SU-DHL-6 (cell line): ENCODE measurements around the gene EZH1.

ENCODE experiments used
- H2AFZ ChIP-seq: fragments of 200-600 bp; sonication (generic); 2 replicates; pipeline ENCODE4 v1.6.1; 2014; ENCODE audit warnings: low read depth, mild to moderate bottlenecking, moderate library complexity, mixed read lengths, antibody characterized with exemption, low read length; ENCODE audit not compliant: severe bottlenecking
- H3F3A ChIP-seq: fragments of 200-600 bp; shearing (Covaris generic); 2 replicates; pipeline ENCODE4 v1.6.0; 2016; ENCODE audit warnings: antibody characterized with exemption, mild to moderate bottlenecking; ENCODE audit not compliant: insufficient read depth
- H3K27ac ChIP-seq: fragments of 200-600 bp; sonication (generic); 2 replicates; pipeline ENCODE4 v1.5.1; 2016; ENCODE audit warnings: low read depth, mild to moderate bottlenecking, low read length, moderate library complexity, mixed read lengths
- H3K27me3 ChIP-seq: fragments of 200-600 bp; sonication (generic), shearing (Covaris generic); 2 replicates; pipeline ENCODE4 v1.6.0; 2014; ENCODE audit warnings: mild to moderate bottlenecking, low read length
- H3K36me3 ChIP-seq: fragments of 200-600 bp; sonication (generic); 2 replicates; pipeline ENCODE4 v1.6.1; 2014; ENCODE audit warnings: mild to moderate bottlenecking, low read length, mixed read lengths
- H3K4me2 ChIP-seq: fragments of 300-600, 200-600 bp; shearing (Covaris generic), sonication (generic); 2 replicates; pipeline ENCODE4 v1.6.0; 2014; ENCODE audit warnings: low read length, low read depth, mild to moderate bottlenecking; ENCODE audit not compliant: poor library complexity, severe bottlenecking
- H3K4me3 ChIP-seq: fragments of 200-600 bp; sonication (generic); 2 replicates; pipeline ENCODE4 v1.5.1; 2014; ENCODE audit warnings: antibody characterized with exemption, low read length, mild to moderate bottlenecking, mixed read lengths; ENCODE audit not compliant: insufficient read depth, poor library complexity, severe bottlenecking
- H3K79me2 ChIP-seq: fragments of 200-600 bp; sonication (generic); 2 replicates; pipeline ENCODE4 v1.6.1; 2014; ENCODE audit warnings: mild to moderate bottlenecking, low read length, moderate library complexity; ENCODE audit not compliant: insufficient read depth
- H3K9ac ChIP-seq: fragments of 200-600 bp; sonication (generic); 2 replicates; pipeline ENCODE4 v1.7.0; 2014; ENCODE audit warnings: mild to moderate bottlenecking, low read length
- H3K9me2 ChIP-seq: fragments of 200-600 bp; sonication (generic); replicated peaks from 2 replicates; pipeline ENCODE4 v1.6.1; 2014; ENCODE audit warnings: low read length; ENCODE audit not compliant: insufficient read depth
- H3K9me3 ChIP-seq: fragments of 200-600 bp; sonication (generic); 2 replicates; pipeline ENCODE4 v1.6.1; 2014; ENCODE audit warnings: low read length, mixed read lengths; ENCODE audit not compliant: insufficient read depth
- H4K20me1 ChIP-seq: fragments of 200-600 bp; sonication (generic); 2 replicates; pipeline ENCODE4 v1.6.1; 2014; ENCODE audit warnings: low read depth, mild to moderate bottlenecking, antibody characterized with exemption, low read length, moderate library complexity, mixed read lengths
- CTCF ChIP-seq: fragments of 200-600 bp; sonication (generic); IDR thresholded peaks from one replicate; pipeline ENCODE4 v1.5.1; 2017; ENCODE audit warnings: antibody characterized with exemption, mild to moderate bottlenecking, low read length, moderate library complexity; ENCODE audit not compliant: insufficient read depth, poor library complexity, severe bottlenecking
- EZH2phosphoT487 ChIP-seq: fragments of 200-600 bp; sonication (generic), shearing (Covaris generic); conservative IDR thresholded peaks from 2 replicates; pipeline ENCODE4 v1.6.1; 2018; ENCODE audit warnings: mild to moderate bottlenecking, antibody characterized with exemption, low read length, moderate library complexity, mixed read lengths

EZH1 gene

GRCh38 chr17:42787266-42787665 lies 42.4 kb upstream of the EZH1 start:
- no peak overlapping the region for H2AFZ ChIP-seq
- no peaks in the 10 kb centered on the region for H3F3A ChIP-seq
- H3K4me3 ChIP-seq, result no peak overlapping the region
- TF ChIP-seq CTCF, result no peak
- no peak for TF ChIP-seq EZH2phosphoT487
- H4K20me1 ChIP-seq, result no peaks in the 10 kb centered on the region
- H3K9me3 ChIP-seq, result no peaks in the 10 kb centered on the region
- H3K36me3 ChIP-seq, result no peaks in the 10 kb centered on the region
- H3K27ac ChIP-seq, result no peak overlapping the region
- H3K9me2 ChIP-seq, result no peaks in the 10 kb centered on the region
- H3K4me2 ChIP-seq, result no peak overlapping the region
- no peak overlapping the region for H3K9ac ChIP-seq
- H3K27me3 ChIP-seq, result no peaks in the 10 kb centered on the region
- no peaks in the 10 kb centered on the region for H3K79me2 ChIP-seq

- Histone ChIP-seq H3K36me3 (no peaks in the 10 kb centered on the region), H3K9ac (no peak overlapping the region), H2AFZ (no peak overlapping the region), H3K4me3 (no peak overlapping the region), H3K4me2 (no peak overlapping the region), H3K27ac (no peak overlapping the region), H3K9me2 (no peaks in the 10 kb centered on the region), H3K79me2 (no peaks in the 10 kb centered on the region), H4K20me1 (no peaks in the 10 kb centered on the region), H3K27me3 (no peaks in the 10 kb centered on the region), H3K9me3 (no peaks in the 10 kb centered on the region), H3F3A (no peaks in the 10 kb centered on the region)
- TF ChIP-seq EZH2phosphoT487 (no peak), CTCF (no peak)
These were observed 40.2 kb upstream of the EZH1 start for GRCh38 chr17:42784811-42785592.

- no peak overlapping the region for H3K27ac ChIP-seq
- H2AFZ ChIP-seq, result no peak overlapping the region
- H3K79me2 ChIP-seq, result no peaks in the 10 kb centered on the region
These were observed 39.6 kb upstream of the EZH1 start for GRCh38 chr17:42784409-42784808.

More at GRCh38 chr17:42784409-42784808, 39.6 kb upstream of the EZH1 start:
- Histone ChIP-seq H3K27me3 (no peaks in the 10 kb centered on the region), H3F3A (no peaks in the 10 kb centered on the region), H3K9me2 (no peaks in the 10 kb centered on the region), H4K20me1 (no peaks in the 10 kb centered on the region), H3K4me2 (no peak overlapping the region), H3K9me3 (no peaks in the 10 kb centered on the region), H3K36me3 (no peaks in the 10 kb centered on the region), H3K9ac (no peak overlapping the region), H3K4me3 (no peak overlapping the region)
- TF ChIP-seq CTCF (no peak), EZH2phosphoT487 (no peak)
